ENCODE data around the gene SBK2.

DNA sequence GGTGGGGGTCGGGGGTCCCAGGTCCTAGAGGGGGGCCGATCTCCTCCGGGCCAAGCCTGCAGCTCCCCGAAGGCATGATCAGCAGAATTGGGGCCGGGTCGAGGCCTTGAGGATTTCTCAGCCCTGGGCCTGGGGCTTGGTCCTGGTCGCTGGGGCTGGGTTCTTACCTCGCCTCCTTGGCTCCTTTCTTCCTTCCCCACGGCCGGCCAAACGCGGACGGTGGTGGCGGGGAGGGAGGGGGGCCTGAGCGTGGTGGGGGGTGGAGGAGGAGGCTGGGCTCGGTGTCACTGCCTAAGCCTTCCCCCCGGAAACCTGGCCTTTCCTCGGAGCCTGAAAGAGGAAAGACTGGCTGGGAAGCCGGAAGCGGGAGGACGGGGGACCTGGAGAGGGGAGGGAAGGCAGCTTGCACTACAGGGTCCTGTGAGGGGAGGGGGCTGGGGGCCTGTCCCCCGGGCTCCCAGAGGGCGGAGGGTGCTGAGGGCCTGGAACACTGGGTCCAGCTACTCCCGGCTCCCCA is 43.8 kb upstream of the SBK2 start, which contains the start of gene ZNF579:
- TF ChIP-seq, protein P1, sequence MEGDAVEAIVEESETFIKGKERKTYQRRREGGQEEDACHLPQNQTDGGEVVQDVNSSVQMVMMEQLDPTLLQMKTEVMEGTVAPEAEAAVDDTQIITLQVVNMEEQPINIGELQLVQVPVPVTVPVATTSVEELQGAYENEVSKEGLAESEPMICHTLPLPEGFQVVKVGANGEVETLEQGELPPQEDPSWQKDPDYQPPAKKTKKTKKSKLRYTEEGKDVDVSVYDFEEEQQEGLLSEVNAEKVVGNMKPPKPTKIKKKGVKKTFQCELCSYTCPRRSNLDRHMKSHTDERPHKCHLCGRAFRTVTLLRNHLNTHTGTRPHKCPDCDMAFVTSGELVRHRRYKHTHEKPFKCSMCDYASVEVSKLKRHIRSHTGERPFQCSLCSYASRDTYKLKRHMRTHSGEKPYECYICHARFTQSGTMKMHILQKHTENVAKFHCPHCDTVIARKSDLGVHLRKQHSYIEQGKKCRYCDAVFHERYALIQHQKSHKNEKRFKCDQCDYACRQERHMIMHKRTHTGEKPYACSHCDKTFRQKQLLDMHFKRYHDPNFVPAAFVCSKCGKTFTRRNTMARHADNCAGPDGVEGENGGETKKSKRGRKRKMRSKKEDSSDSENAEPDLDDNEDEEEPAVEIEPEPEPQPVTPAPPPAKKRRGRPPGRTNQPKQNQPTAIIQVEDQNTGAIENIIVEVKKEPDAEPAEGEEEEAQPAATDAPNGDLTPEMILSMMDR (IDR thresholded peaks at IDR 0.05), result no peak
- no peak for TF ChIP-seq POLR2A (IDR thresholded peaks at IDR 0.05)
